K562 (cell line): ENCODE data around the gene SREBF1. TPM values are rescaled to one million over a fixed set of nuclear protein-coding genes. Genes with fewer than 3 reads are reported as not detected.

Source experiments
- ATAC-seq: fragments of 200-7000 bp; cut with Tn5 transposase; 3 replicates; pipeline ENCODE4 v1.9.1; 2020; ENCODE audit warnings: moderate library complexity
- BruUV-seq: library from RNA; stranded (reverse); fragments of 400-500 nt; replicated peaks from 2 replicates; lab custom pipeline; 2021; lab: Mats Ljungman, UMichigan
- CTCF ChIA-PET: fragments of 300-600 bp; formaldehyde crosslinking; extraction: SDS; loops from one replicate; lab custom pipeline; 2021; ENCODE audit warnings: low intra/inter-chr PET ratio; lab: Yijun Ruan, JAX
- POLR2A ChIA-PET: fragments of 300-600, 350-650 bp; sonication (Branson Sonifier 250); formaldehyde crosslinking; extraction: SDS; loops from one replicate; lab custom pipeline; 2021; ENCODE audit warnings: antibody characterized with exemption, inconsistent platforms; lab: Yijun Ruan, JAX
- DNase-seq, 4 experiments: peaks; one replicate each; pipeline versions ENCODE4 v3.0.0 to v3.0.0-alpha.2; 2011 to 2018; ENCODE audit warnings: low spot score in 3 of 4, mixed read lengths in 3 of 4; ENCODE audit errors: extremely low read depth in 1 of 4
- FAIRE-seq: peaks from 2 replicates; lab custom pipeline; 2011; peaks lifted over from hg19 to GRCh38; lab: Jason Lieb, UNC
- H2AFZ ChIP-seq: 2 replicates; pipeline ENCODE4 v1.6.0; 2011; ENCODE audit warnings: low read depth, low read length, control low read depth, inconsistent platforms
- H3K27ac ChIP-seq: fragments of 200-600 bp; 3 replicates; pipeline ENCODE4 v1.8.0; 2011; ENCODE audit warnings: low read depth, mild to moderate bottlenecking, control low read depth, inconsistent platforms, low read length, moderate library complexity, mixed read lengths; ENCODE audit errors: extremely low read depth
- H3K27me3 ChIP-seq, 2 experiments: fragments of 300-600 bp in 1 of 2; 2 replicates in 1 of 2; 3 replicates in 1 of 2; pipeline versions ENCODE4 v1.6.0 to v1.8.0; 2011; ENCODE audit warnings: inconsistent platforms in 2 of 2, low read length in 2 of 2, mild to moderate bottlenecking in 1 of 2, mixed read lengths in 1 of 2, moderate library complexity in 1 of 2; ENCODE audit not compliant: control insufficient read depth in 2 of 2, insufficient read depth in 2 of 2
- H3K36me3 ChIP-seq: fragments of 300-600 bp; 3 replicates; pipeline ENCODE4 v1.8.0; 2011; ENCODE audit warnings: mild to moderate bottlenecking, low read length, inconsistent platforms; ENCODE audit not compliant: control insufficient read depth, insufficient read depth
- H3K4me1 ChIP-seq, 2 experiments: fragments of 200-600 bp in 1 of 2; replicated peaks in 1 of 2; 2 replicates in 1 of 2; 3 replicates in 1 of 2; pipeline versions ENCODE4 v1.5.1 to v1.8.0; 2011; ENCODE audit warnings: inconsistent platforms in 2 of 2, low read length in 2 of 2, mild to moderate bottlenecking in 1 of 2, mixed read lengths in 1 of 2, moderate library complexity in 1 of 2; ENCODE audit not compliant: control insufficient read depth in 2 of 2, insufficient read depth in 2 of 2
- H3K4me2 ChIP-seq: 2 replicates; pipeline ENCODE4 v1.6.1; 2011; ENCODE audit warnings: low read length, control low read depth, inconsistent platforms, mixed read lengths; ENCODE audit not compliant: insufficient read depth
- H3K4me3 ChIP-seq: fragments of 200-600 bp; sonication (generic), shearing (Covaris generic); 2 replicates; pipeline ENCODE4 v1.5.1; 2016; ENCODE audit warnings: control low read depth, inconsistent platforms
- H3K79me2 ChIP-seq: fragments of 200-600 bp; 3 replicates; pipeline ENCODE4 v1.8.0; 2011; ENCODE audit warnings: low read length, inconsistent platforms; ENCODE audit not compliant: control insufficient read depth, insufficient read depth
- H3K9ac ChIP-seq, 2 experiments: 2 replicates each; pipeline versions ENCODE4 v1.6.0 to v1.6.1; 2011; ENCODE audit warnings: low read depth in 2 of 2, low read length in 2 of 2, control low read depth in 1 of 2, inconsistent platforms in 1 of 2, mild to moderate bottlenecking in 1 of 2, mixed read lengths in 1 of 2; ENCODE audit not compliant: insufficient read depth in 1 of 2
- H3K9me1 ChIP-seq: one replicate; pipeline ENCODE4 v1.6.0; 2011; ENCODE audit warnings: inconsistent platforms, mild to moderate bottlenecking, low read length, moderate library complexity; ENCODE audit not compliant: control insufficient read depth, insufficient read depth
- H3K9me3 ChIP-seq: replicated peaks from 2 replicates; pipeline ENCODE4 v1.5.1; 2011; ENCODE audit warnings: low read depth, low read length, inconsistent platforms; ENCODE audit not compliant: control insufficient read depth, insufficient read depth
- H4K20me1 ChIP-seq: replicated peaks from 2 replicates; pipeline ENCODE4 v1.6.1; 2011; ENCODE audit warnings: low read length, inconsistent platforms, mixed read lengths; ENCODE audit not compliant: control insufficient read depth, insufficient read depth
- KAT8 ChIP-seq: fragments of 450-650 bp; IDR thresholded peaks from 2 replicates; pipeline ENCODE4 v1.6.1; 2016; ENCODE audit warnings: low read depth, mild to moderate bottlenecking
- KHSRP ChIP-seq: fragments of 450-650 bp; IDR thresholded peaks from 2 replicates; pipeline ENCODE4 v1.6.1; 2017
- NFIC ChIP-seq: fragments of 450-650 bp; IDR thresholded peaks from 2 replicates; pipeline ENCODE4 v1.6.1; 2017; ENCODE audit warnings: mild to moderate bottlenecking, inconsistent platforms
- NR4A1 ChIP-seq, 2 experiments: fragments of 250-450 bp in 1 of 2; fragments of 450-650 bp in 1 of 2; sonication (Bioruptor Pico) in 1 of 2; IDR thresholded peaks; 2 replicates each; pipeline versions ENCODE4 v1.4.0 to v1.6.1; 2016 to 2020; ENCODE audit warnings: mild to moderate bottlenecking in 2 of 2, missing compliant biosample characterization in 1 of 2, missing genetic modification characterization in 1 of 2, moderate library complexity in 1 of 2
- ZFP36 ChIP-seq: fragments of 150-350 bp; IDR thresholded peaks from 2 replicates; pipeline ENCODE4 v1.6.1; 2018; ENCODE audit warnings: low read length, low read depth; ENCODE audit not compliant: partially characterized antibody
- ZNF224 ChIP-seq: sonication (generic); formaldehyde crosslinking; IDR thresholded peaks from 2 replicates; pipeline ENCODE4 v1.8.0; 2022; ENCODE audit warnings: mild to moderate bottlenecking, missing genetic modification reagents
- ZNF780A ChIP-seq: fragments of 250-450 bp; sonication (Bioruptor Pico); IDR thresholded peaks from 2 replicates; pipeline ENCODE4 v1.5.0; 2021; ENCODE audit warnings: mild to moderate bottlenecking
- WGBS: fragments of 100-300 bp; shearing (Covaris generic); methylation state at CpG from one replicate; pipeline ENCODE4 v1.1.6; 2016; ENCODE audit warnings: low coverage, mixed read lengths; ENCODE audit not compliant: insufficient coverage; ENCODE audit errors: missing lambda C conversion rate; 5-methylcytosine and 5-hydroxymethylcytosine counted together
- in situ Hi-C: fragments of 300-500 bp; cut with MboI; formaldehyde crosslinking; loops from 4 replicates; pipeline ENCODE4 v1.15.0; 2018; ENCODE audit warnings: inconsistent platforms, mixed read lengths
- intact Hi-C: fragments of 100-400 bp; cut with micrococcal nuclease; formaldehyde crosslinking; loops from 2 replicates; pipeline ENCODE4 v1.14.2; 2022
- polyA plus RNA-seq, 8 experiments: library from polyadenylated mRNA; depleted of rRNA in 4 of 8; stranded (reverse) in 5 of 8; unstranded in 3 of 8; fragments of >200 nt; fragmentation: Nextera tagmentation in 2 of 8; fragmentation: Illumina TruSeq in 1 of 8; extraction: Ambion mirVana in 2 of 8; extraction: Trizol in 1 of 8; gene quantifications; 2 replicates each; pipeline versions ENCODE4 v1.2.1 to v1.2.3, GENCODE V29; 2011 to 2014; ENCODE audit warnings: inconsistent platforms in 1 of 8, missing spikeins in 1 of 8
- total RNA-seq, 7 experiments: library from RNA; depleted of rRNA in 6 of 7; stranded (reverse); fragments of >200 nt in 6 of 7; fragmentation: Illumina TruSeq in 2 of 7; extraction: Trizol in 2 of 7; gene quantifications; 2 replicates each; pipeline versions ENCODE4 v1.2.1 to v1.2.3, GENCODE V29; 2011 to 2021; ENCODE audit warnings: low replicate concordance in 1 of 7
- TF ChIP-seq, protein P1 (sequence below), 2 experiments: fragments of 450-650 bp; conservative IDR thresholded peaks; 2 replicates each; pipeline ENCODE4 v1.6.1; 2017; ENCODE audit warnings: mild to moderate bottlenecking in 2 of 2, moderate library complexity in 2 of 2
- TF ChIP-seq, protein P2 (sequence below), 3 experiments: IDR thresholded peaks in 2 of 3; conservative IDR thresholded peaks in 1 of 3; 2 replicates each; pipeline ENCODE4 v1.5.1; 2011 to 2012; ENCODE audit warnings: low read length in 3 of 3, mild to moderate bottlenecking in 3 of 3, control low read depth in 2 of 3, improper control_type of control experiment in 1 of 3, inconsistent platforms in 1 of 3, low read depth in 1 of 3, mixed read lengths in 1 of 3, moderate library complexity in 1 of 3; ENCODE audit not compliant: insufficient read depth in 2 of 3
- TF ChIP-seq, protein P3 (sequence below): fragments of 250-450 bp; sonication (Bioruptor Pico); IDR thresholded peaks from 2 replicates; pipeline ENCODE4 v1.5.0; 2021; ENCODE audit warnings: mild to moderate bottlenecking, moderate library complexity

SREBF1 gene
- total and polyA plus RNA-seq, 9 of the 15 experiments (the other 6 are each of a cell fraction or from before 2014, with no cell fraction given), result 1.6 to 169 (median 69.4) TPM

DNA sequence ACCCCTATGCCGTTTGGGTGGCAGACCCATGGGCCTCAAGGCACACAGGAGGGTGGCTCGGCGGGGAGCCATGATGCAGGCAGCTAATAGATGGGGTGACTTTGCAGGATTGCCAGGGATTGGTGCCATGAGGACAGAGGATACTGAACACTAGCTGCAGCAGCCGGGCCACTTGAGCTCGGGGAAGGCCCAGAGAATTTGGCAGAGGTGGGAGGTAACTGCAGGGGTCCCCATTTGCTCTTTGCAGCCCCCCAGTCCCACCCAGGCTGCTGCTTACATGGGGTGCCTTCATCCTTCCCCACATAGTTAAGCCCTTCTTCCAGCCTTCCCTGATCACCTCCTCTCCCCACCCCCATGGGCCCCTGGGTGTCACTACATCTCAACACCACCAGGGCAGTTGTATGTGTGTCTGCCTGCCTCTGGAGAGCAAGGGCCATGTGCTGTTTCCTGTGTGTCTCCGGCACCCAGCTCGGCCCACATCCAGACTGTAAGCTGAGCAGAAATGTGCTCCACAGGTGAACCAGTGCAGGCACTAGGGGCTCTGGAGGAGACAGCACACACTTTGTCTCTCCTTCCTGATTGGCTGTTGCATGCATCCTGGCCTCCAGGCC, 52.0 kb downstream of the SREBF1 start (continued):
- TF ChIP-seq, protein P1, sequence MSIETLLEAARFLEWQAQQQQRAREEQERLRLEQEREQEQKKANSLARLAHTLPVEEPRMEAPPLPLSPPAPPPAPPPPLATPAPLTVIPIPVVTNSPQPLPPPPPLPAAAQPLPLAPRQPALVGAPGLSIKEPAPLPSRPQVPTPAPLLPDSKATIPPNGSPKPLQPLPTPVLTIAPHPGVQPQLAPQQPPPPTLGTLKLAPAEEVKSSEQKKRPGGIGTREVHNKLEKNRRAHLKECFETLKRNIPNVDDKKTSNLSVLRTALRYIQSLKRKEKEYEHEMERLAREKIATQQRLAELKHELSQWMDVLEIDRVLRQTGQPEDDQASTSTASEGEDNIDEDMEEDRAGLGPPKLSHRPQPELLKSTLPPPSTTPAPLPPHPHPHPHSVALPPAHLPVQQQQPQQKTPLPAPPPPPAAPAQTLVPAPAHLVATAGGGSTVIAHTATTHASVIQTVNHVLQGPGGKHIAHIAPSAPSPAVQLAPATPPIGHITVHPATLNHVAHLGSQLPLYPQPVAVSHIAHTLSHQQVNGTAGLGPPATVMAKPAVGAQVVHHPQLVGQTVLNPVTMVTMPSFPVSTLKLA (conservative IDR thresholded peaks at IDR 0.05), result 0 out of 4 replicates have a peak, but pooled peaks of 1 of the 2 experiments have one; percentile 12
- TF ChIP-seq, protein P2, sequence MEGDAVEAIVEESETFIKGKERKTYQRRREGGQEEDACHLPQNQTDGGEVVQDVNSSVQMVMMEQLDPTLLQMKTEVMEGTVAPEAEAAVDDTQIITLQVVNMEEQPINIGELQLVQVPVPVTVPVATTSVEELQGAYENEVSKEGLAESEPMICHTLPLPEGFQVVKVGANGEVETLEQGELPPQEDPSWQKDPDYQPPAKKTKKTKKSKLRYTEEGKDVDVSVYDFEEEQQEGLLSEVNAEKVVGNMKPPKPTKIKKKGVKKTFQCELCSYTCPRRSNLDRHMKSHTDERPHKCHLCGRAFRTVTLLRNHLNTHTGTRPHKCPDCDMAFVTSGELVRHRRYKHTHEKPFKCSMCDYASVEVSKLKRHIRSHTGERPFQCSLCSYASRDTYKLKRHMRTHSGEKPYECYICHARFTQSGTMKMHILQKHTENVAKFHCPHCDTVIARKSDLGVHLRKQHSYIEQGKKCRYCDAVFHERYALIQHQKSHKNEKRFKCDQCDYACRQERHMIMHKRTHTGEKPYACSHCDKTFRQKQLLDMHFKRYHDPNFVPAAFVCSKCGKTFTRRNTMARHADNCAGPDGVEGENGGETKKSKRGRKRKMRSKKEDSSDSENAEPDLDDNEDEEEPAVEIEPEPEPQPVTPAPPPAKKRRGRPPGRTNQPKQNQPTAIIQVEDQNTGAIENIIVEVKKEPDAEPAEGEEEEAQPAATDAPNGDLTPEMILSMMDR (IDR thresholded peaks at IDR 0.05 in 2 of 3, conservative IDR thresholded peaks at IDR 0.05 in 1 of 3; ENCODE audit: insufficient read depth in 2 of 3, low read depth in 1 of 3, low read length in 3 of 3), result 0 out of 6 replicates have a peak, but pooled peaks of 2 of the 3 experiments have one; percentile 15 to 24

DNA sequence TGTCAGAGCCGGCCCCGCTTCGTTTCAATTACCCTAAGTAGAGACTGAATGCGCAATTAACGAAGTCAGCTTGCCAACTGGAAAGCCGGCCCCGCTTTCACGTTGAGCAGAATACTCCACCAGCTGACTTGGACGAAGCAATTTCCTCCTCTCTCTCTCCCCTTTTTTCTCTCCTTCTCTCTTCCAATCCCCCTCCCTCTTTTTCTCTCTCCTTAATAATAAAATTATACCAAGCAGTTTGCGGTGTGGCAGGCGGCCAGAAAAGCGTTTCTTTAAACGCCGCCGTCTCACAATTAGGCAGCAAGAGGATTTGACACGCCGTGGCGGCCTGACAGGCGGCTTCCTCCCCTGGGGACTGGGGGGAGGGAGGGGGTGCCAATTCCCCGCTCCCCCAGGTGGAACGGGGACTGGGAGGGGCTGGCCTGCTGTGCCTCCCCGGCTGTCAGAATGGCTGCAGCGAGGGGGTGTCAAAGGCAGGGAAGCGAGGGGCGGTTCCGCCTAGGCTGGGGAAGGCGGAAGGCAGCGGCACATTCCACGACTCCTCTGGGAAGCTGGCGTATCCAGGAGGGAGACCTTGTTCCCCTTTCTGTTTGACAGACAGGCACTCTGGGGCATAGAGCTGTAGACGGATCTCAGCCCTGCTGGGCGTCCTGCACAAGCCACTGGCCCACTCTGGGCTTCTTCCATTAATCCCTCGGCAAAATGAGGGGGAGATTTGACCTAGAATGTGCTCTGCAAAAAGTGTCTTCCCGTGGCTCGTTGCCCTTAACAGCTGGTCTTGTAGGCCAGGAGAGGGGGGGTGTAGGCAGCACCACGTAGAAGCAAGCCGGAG, 52.7 kb downstream of the SREBF1 start:
- Histone ChIP-seq H3K9me1 (no peaks in the 10 kb centered on the region), H4K20me1 (no peaks in the 10 kb centered on the region; the same call in 1 of the 2 replicates), H3K4me2 (peak overlapping the region; percentile 41), H3K9me3 (no peaks in the 10 kb centered on the region), H3K27me3 (no peaks in the 10 kb centered on the region), H3K4me3 (peak overlapping the region; percentile 30), H3K4me1 (peaks cover 9 to 87% of the 10 kb centered on the region in 2 experiments), H3K9ac (peak overlapping the region in 1 of 2 experiments; percentile 81; a peak in 2 of 4 replicates), H3K79me2 (peaks cover 21% of the 10 kb centered on the region; the same call in 2 of the 3 replicates), H2AFZ (no peak overlapping the region), H3K36me3 (no peaks in the 10 kb centered on the region), H3K27ac (peak overlapping the region; percentile 39; the same call in 1 of the 3 replicates)
- no TSS peak for BruUV-seq
- DNase-seq, result no peak
- WGBS, result 55% methylated on average over 10 of the region's 37 CpGs
- in situ Hi-C loops, result no loop called here
- no peak for FAIRE-seq
- intact Hi-C loops, result loop anchor here (10.0 kb wide), 1 partner anchor 99 kb away; the partner anchor contains the start of gene RAI1
- ChIA-PET POLR2A (interaction anchor here (0.6 to 1.0 kb wide), 2 partner anchors 9 to 12 kb away, joined by 3 to 6 read pairs; no protein-coding TSS in a partner anchor), CTCF (interaction anchor here (0.9 kb wide), 1 partner anchor 104 kb away, joined by 3 read pairs; no protein-coding TSS in a partner anchor)
- ATAC-seq, result no peak
- TF ChIP-seq KHSRP, result no peak
- TF ChIP-seq ZNF780A, result no peak
- TF ChIP-seq NR4A1 (CRISPR knock-in tag; IDR thresholded peaks at IDR 0.05), result no peak
- no peak for TF ChIP-seq NR4A1 (tag; IDR thresholded peaks at IDR 0.05)
- peak; percentile 58 for TF ChIP-seq NFIC
- TF ChIP-seq KAT8, result no peak
- no peak for TF ChIP-seq ZFP36
- TF ChIP-seq ZNF224 (CRISPR knock-in tag), result no peak
- TF ChIP-seq, protein P3, sequence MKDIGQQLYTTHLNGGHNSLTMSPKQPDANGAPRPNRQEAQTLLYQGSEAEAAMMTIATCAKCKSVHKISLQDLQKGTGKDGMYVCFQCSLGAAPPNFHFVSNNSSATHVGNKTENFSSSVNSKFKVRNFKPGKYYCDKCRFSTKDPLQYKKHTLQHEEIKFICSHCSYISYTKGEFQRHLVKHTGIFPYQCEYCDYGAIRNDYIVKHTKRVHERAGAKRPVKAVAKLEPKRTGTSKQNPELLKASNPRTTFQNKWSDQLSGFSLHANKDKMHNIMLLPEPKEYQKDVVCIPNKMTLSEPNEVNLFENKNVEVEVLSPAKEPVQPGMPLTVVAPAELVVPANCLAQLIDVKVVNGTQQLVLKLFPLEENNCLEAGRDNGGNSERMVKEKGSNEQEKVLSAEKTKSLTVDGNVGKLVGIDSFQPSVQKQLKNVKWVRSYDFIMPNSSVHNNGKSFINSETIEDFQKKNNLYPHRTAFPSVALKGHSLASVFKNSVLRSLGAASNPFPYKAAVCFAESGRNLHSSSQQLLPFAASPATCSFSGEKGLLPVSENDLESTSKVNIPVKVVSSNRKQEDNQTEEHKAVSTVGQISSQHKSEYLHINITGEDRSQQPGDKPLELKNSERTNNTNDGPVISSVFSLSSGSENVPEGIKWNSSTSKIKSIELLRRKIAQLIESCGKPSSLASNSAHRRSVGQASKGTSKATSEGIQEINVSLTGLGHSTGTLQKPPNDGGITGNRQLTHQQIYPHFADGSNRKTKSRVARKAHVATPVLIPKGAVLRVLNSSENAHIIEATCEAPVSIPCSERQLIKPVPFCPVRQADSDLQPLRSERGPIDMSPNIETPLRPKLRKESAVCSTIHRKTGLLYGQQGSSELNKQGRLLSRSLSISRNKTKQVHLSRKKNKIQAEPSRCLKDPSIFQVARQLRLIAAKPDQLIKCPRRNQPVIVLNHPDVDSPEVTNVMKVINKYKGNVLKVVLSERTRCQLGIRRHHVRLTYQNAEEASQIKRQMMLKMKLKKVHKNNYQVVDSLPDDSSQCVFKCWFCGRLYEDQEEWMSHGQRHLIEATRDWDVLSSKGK (CRISPR knock-in tag), result no peak
